ENCODE data around the gene RRP36.

GRCh38 chr6:43060034-43060754, 38.8 kb downstream of the RRP36 start:
- TF ChIP-seq CTCF (conservative IDR thresholded peaks at IDR 0.05; ENCODE audit: low read depth, low read length) (no peak), EZH2 (IDR thresholded peaks at IDR 0.05; ENCODE audit: low read length, unreplicated experiment) (no peak), EZH2phosphoT487 (IDR thresholded peaks at IDR 0.05; ENCODE audit: borderline replicate concordance, low read length) (no peak)
